HCEC 1CT (cell line): ENCODE results near the gene KANK3.
"Not testable (repeated sequence)": the region's sequence is repeated elsewhere in the genome, so short reads cannot be mapped to it uniquely, and the experiment has no call there.

Experiments
- DNase-seq: peaks from one replicate; pipeline ENCODE4 v3.0.0-alpha.2; 2017

KANK3 gene

GRCh38 chr19:8336660-8337059, 6.4 kb downstream of the KANK3 start:
- DNase-seq = no peak

- no peak for DNase-seq
These were observed 6.9 kb downstream of the KANK3 start for GRCh38 chr19:8336072-8336569.

GRCh38 chr19:8335343-8336071, 7.6 kb downstream of the KANK3 start:
- DNase-seq = no peak

GRCh38 chr19:8334458-8335342, 8.4 kb downstream of the KANK3 start:
- peak; percentile 37 for DNase-seq

DNA sequence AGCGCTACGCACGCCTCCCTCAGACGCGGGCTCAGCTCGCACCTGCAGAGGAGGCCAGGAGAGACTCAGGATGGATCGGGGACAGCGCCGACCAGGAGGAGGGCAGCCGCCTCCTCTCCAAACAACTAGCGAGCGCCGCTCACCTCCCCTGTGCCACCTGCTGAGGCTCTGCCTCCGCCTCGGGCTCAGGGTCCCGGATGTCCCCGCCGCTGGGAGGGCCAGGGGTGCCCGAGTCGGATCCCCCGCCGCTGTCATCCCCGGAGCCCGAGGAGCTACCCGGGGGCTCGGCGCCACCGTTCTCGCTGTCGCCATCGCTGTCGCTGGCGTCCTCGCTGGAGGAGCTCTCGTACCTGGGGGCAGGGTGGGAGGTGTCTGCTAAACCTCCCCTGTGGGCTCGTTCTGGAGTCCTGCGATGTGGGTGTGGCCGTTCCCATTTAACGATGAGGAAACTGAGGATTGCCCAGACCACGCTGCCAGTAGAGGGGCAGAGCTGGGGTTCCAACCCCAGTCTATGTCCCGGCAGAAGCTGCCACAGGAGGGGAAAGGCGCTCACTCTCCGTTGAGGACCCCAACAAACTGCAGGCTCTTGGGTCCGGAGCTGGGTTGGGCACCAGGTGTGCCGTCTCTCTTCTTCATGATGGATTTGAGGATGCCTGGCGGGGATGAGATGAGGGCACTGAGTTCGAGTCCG, 9.2 kb downstream of the KANK3 start:
- DNase-seq = no peak

DNA sequence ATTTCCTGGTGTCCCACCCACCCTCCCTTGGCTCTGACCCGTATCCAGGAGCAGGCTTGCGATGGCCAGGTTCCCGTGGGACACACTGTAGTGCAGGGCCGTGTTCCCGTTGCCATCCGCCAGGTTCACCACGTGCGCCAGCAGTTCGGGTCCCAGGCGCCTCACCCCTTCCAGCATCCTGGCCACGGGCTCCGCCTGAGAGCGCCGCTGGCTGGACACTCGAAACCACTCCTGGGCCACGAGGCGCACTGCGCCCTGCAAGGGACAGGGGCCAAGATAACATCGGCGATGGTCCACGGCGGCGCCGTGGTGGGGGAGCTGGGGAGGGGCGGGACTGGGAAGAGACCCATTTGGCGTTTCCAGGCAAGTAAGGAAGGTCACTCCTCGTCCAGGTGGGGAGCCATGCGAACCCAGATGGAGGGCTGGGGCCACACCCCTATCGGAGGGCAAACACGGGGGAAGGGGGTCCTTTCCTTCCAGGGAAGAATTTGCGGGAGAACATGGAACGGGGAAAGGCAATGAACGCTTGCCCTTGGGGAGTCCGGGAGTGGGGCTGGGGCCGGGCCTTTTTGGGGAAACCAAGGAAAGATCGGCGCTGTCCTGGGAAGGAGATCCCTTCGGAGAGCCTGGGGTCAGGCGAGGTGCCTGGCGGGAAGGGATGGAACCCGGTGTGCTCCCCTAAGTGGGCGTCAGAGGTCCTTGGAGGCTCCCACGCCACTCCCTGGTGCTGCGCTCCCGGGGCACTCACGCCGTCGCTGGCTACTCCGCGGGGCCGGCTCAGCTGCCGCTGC, 9.9 kb downstream of the KANK3 start:
- no peak for DNase-seq

DNA sequence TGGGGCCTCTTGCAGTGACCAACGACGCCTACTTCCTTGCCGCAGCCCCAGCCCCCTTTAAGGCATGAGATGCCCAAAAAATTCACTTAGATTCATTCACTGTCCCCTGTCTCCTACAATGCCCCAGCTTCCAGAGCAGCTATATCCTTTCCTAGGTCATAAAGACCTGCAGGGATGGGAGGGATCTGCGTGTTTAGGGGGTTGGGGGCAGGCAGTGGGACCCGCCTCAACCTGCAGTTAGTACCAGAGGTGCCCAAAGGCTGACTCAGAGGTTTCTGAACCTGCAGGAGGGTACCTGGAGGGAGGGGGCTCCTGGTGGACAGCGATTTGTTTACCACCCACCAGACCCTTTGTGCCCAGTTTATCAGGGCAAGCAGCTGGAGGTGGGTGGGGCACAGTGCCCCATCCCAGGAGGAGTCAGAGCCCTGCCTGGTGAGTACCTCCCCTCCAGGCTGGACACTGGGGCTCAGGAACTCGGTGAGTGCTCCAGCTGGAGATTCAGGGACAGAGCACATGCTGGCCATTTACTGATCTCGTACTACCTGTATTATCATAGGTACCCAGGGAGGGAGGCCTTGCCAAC, 11.7 kb downstream of the KANK3 start:
- DNase-seq = no peak

DNA sequence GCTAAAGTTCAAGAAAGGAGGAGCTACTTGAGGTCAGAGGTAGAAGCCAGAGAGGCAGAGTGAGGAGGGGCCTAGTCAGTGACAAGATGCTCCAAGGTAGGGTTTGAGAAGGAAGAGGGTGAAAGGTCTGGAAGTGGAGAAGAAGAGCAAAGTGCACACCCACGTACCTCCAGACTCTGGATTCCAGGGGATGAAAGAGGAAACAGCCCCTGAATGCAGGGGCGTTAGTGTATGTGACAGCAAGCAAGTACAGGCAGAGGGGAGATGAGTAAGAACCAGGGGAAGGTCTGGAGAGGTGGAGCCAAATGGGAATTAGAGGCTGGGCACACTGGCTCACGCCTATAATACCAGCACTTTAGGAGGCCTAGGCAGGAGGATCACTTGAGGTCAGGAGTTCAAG, 13.1 kb downstream of the KANK3 start:
- no peak for DNase-seq

DNA sequence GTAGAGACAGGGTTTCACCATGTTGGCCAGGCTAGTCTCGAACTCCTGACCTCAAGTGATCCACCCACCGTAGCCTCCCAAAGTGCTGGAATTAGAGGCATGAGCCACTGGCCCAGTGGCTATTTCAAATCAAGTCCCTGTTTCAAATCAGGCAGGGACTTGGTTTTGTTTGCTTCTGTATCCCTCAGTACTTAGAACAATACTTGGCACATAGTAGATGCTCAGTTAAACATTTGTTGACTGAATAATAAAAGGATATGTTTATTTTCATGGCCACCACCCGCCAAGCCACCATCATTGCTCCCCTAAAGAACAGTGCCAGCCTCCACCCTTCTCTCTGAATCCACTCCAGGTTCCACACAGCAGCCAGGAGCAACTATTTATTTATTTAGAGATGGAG, 17.6 kb downstream of the KANK3 start:
- DNase-seq = no peak

- no peak for DNase-seq
These were observed 18.6 kb downstream of the KANK3 start for GRCh38 chr19:8324186-8325050.

DNA sequence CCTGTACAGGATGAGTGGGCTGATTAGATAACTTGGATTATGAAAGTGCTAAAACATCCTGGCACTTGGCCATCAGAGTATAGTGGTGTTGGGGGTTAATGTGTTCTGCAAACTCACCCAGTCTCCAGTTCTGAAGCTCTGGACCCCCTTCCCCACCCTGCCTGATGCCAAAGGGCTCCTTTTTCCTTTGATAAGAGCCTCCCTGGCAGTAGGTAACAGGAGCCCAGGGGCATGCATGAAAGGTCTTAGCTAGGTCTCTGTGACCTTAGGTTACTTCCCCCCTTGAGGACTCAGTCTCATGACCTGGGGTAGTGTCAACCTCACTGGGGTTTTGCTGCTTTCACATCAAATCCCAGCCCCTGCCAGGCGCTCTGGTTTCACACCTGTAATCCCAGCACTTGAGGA, 19.3 kb downstream of the KANK3 start:
- DNase-seq = no peak

DNA sequence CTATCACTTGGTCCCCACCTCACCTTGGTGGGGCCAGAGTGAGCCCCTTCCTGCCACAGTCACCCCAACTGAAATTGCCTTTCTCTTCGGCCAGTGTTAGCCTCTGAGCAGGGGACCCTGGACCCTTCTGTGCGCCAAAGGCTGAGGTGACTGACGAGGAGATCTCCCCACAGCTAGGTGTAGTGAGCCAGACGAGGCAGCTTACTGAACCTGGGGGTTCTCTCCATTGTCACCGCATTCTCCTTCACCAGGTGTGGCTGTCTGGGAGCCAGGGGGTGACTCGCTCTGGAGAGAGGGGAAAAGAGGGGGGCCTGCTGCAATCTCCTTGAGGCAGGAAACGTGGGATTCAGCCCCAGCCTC, 20.4 kb downstream of the KANK3 start:
- DNase-seq = no peak

DNA sequence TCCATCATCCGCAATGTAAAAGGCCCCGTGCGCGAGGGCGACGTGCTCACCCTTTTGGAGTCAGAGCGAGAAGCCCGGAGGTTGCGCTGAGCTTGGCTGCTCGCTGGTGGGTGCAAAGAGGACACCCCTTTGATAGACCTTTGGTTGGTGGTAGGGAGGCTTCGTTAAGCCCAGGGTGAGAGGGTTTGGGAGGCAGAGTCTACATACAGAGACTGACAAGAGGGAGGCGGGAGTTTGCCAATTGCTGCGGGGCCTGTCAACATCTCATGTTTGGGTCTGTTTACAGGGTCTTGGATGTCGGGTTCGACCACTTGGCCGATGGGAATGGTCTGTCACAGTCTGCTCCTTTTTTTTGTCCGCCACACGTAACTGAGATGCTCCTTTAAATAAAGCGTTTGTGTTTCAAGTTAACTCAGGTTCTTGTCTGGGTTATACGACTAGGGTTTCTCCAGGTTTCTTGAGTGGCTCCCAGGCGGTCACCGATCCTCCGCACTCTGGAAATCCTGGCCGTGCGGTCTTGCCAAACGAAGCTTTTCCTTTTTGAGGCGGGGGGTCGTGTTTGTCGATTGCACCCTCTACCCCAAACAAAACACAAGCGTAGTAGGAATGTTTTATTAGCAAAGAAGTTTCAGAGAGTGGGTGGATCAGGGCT, 20.9 kb downstream of the KANK3 start:
- no peak for DNase-seq

- DNase-seq = peak; percentile 95
These were observed 21.7 kb downstream of the KANK3 start, which contains the start of the genes NDUFA7 and RPS28 for GRCh38 chr19:8321067-8321985. TSS of gene NDUFA7 (minus strand) at chr19:8321375. CDS start at chr19:8321358, 17 bp downstream. TSS of gene RPS28 (plus strand) at chr19:8321496. CDS start at chr19:8321531, 35 bp downstream.

DNA sequence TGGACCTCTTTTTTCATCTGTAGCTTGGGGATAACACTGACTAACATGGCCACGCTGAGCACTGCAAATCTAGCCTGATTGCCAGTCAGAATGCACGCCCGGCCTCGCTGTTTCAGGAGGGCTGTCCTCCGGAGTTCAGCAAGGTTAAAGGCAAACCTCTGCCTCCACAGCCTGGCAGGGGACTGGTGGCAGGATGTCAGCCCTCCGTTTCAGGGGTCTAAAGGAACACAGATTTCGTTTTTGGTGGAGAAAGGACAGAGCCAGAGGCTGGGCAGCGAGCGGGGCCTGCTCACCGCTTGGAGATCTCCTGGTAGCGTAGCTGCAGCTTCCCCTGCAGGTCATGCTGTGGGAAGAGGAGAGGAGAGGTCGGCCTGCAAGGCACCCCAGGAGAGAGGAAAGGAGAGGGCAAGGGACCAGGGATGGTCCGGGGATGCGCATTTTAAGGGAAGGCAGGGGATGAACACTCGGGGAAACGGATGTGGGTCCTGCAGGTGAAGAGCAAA, 22.4 kb downstream of the KANK3 start:
- DNase-seq = no peak

DNA sequence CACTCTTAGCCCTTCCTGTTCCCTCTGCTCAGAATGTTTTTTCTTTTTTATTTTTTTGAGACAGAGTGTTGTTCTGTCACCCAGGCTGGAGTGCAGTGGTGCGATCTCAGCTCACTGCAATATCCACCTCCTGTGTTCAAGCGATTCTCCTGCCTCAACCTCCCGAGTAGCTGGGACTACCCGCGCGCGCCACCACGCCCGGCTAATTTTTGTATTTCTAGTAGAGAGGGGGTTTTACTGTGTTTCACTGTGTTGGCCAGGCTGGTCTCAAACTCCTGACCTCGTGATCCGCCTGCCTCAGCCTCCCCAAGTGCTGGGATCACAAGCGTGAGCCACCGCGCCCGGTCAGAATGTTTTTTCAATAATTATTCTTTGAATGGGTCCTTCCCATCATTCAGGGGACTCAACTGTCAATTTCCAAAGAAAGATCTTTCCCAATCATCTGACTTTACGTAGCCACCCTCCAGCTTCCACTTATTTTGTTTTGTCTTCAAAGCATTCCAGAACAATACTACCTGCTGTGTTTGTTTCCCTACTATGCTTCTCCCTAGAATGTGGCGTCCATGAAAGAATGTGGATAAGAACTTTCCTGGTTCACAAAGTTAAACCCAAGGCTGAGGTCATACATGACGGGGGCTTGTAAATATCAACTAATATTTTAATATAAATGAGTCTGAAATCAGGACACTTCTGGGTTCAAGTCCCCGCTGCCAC, 23.1 kb downstream of the KANK3 start:
- no peak for DNase-seq

DNA sequence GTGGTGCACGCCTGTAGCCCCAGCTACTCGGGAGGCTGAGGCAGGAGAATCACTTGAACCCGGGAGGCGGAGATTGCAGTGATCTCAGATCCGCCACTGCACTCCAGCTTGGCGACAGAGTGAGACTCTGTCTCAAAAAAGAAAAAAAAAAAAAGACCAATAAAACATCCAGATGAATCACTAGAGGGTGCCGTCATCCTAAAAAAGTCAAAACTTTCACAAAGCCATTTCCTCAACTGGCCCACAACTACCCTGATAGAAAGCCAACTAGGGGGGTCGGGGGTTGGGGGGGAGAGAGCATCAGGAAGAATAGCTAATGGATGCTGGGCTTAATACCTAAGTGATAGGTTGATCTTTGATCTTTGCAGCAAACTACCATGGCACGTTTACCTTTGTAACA, 24.2 kb downstream of the KANK3 start:
- DNase-seq = not testable (repeated sequence)

DNA sequence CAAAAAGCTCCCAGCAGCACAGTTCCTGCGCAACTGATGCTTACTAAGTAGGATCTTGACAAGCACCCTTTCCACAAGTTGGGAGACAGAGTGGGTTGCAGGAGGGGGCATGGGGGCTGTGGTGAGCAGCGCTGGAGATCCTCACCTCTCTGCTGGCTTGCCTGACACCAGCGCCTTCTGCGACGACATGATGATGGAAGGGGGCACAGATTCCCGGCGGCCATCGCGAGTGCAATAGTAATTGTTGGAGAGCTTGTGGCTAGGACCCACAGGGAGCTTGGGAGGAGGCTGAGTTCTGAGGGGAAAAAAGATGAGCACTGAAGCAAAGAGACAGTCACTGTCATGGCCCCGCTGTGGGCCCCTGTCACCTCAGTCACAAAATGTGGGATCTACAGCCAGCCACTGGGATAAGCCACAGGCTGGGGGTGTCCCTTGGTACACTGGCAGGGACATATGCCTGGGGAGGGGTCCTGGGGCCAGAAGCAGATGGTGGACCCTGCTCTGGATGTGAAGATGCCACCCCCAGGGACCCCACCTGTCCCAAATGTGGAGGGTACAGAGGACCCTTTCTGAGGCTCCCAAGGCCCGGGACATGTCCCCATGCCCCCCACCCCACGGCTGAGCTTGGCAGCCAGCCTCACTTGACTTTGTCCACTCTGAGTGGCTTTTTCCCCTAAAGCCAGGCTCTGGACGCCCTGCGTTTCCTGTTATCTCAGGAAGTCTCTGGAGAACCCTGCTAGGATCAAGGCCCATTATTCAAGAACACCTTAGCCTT, 26.5 kb downstream of the KANK3 start:
- DNase-seq = no peak
